NCI-H2227 (cell line): ENCODE results near the gene KCNJ13.

Experiments used
- DNase-seq: peaks from one replicate; lab custom pipeline; 2025; ENCODE audit not compliant: unreplicated experiment; lab: John Stamatoyannopoulos, UW

KCNJ13 gene

DNA sequence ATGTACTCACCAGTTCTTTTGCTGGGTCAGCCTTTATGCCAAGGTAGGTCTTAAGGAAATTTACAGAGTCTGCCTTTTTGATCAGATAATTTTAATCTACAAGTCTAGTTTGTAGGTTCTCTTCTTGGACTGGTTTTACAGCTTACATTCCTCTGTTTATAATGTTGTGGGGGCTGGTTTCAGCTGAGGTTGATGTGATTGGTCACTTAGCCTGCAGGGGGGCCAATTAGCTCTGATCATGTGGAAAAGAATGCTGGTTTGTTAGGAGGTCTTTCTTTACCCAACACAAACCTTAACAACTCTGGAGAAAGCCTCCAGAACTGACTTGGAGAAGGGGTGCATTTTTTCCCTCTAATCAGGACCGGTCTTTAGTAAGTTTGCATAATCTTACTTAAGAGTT, at the start of gene KCNJ13:
TSS of gene KCNJ13 (minus strand) at position 131 of the 400 bp plus-strand sequence. CDS start 5,203 bp downstream, outside the sequence.
- DNase-seq: peak; percentile 7

DNA sequence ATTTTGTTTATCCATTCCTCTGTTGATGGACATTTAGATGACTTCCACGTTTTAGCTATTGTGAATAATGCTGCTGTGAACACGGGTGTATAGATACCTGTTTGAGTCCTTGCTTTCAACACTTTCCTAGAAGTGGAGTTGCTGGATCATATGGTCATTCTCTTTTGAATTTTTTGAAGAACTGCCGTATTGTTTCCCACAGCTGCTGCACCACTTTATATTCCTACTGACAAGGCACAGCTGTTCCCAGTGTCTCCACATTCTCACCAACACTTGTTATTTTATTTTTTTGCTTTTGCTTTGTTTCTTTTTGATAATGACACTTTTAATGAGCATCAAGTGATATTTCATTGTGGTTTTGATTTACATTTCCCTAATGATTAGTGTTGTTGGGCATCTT, 41.4 kb upstream of the KCNJ13 start:
- no peak for DNase-seq

DNA sequence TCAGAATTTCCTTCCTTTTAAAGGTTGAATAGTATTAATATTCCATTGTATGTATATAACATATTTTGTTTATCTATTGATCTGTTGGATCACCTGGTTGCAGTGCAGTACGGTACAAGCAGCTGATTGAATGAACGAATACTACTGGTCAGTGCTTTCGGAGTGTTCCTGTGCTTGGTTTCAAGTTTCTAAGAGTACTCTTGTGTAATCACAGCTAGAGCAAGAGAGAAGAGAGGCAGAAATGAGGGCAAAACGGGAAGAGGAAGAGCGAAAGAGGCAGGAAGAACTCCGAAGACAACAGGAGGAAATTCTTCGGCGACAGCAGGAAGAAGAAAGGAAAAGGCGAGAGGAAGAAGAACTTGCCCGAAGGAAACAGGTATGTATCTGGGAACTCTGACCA, 40.3 kb upstream of the KCNJ13 start:
- DNase-seq: no peak

DNA sequence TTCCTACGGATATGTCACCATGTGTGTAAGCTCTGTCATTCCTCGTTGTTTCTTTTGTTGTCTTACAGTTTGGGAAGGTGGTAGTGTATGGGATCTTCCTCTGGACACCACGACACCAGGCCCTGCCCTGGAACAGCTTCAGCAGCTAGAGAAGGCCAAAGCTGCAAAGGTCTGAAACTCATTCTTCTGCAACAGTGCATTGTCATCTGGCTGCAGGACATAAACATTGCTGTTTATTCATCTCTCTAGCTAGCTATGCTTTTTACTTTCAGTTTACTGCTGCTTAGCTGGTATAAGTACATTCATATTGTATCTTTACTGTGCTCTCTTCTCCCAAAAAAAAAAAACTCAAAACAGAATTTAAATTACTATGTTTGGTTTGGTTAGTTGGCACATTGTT, 39.2 kb upstream of the KCNJ13 start:
- no peak for DNase-seq

DNA sequence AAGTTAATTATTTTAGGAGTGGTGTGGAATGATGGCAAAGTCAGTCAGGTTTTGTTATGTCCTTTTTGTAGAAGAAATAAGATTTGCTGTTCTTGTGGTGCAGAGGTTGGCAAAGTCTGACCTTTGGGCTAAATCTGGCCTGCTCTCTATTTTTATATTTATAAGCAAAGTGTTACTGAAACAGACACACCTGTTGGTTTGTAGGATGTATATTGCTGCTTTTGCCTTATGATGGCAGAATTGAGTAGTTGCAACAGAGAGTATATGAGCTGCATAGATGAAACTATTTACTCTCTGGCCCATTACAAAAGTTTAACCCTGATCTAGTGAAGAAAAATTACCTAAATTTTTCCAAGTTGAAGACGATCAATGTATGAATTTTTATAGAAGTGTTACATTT, 34.1 kb upstream of the KCNJ13 start:
- no peak for DNase-seq

DNA sequence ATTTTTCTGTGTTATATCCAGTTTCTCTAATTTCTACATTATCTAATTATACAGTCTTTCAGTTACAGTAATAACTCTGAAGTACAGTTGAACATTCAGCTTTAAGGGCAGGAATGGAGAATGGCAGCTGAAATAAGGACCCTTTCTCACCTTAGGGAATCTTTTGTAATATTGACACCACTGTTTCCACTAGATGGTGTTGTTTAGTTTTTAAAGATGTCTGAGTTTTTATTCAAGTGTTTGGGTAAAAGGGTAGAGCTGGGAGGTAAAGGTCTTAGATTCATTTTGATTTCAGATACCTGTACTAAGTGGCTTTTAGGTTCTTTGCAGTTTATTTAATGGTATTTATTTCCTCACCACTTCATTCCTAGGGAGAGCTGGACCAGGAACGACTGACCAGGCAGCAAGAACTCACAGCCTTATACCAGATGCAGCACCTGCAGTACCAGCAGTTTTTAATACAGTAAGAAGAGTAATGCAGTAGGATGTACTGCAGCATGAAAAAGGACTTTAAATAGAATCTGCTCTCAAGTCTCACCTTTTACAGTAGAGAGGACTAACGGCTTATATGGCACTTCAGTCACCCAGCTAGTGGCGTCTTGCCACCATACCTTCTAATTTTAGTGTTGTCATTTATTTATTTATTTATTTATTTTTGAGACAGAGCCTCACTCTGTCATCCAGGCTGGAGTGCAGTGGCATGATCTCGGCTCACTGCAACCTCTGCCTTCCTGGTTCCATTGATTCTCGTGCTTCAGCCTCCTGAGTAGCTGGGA, 33.2 kb upstream of the KCNJ13 start:
- no peak for DNase-seq

DNA sequence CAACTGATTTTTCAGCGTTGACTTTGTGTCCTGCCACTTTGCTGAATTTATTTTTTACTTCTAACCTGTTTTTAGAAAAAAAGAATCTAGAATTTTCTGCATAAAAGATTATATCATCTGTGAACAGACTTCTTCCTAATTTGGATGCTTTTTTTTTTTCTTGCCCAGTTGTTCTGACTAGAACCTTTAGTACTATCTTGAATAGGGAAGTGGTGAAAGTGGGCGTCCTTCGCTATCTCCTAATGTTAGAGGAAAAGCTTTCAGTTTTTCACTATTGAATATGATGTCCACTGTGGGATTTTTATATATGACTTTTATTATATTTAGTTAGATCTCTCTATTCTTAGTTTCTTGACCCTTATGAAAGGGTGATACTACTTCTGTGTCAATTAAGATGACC, 25.7 kb upstream of the KCNJ13 start:
- no peak for DNase-seq

DNA sequence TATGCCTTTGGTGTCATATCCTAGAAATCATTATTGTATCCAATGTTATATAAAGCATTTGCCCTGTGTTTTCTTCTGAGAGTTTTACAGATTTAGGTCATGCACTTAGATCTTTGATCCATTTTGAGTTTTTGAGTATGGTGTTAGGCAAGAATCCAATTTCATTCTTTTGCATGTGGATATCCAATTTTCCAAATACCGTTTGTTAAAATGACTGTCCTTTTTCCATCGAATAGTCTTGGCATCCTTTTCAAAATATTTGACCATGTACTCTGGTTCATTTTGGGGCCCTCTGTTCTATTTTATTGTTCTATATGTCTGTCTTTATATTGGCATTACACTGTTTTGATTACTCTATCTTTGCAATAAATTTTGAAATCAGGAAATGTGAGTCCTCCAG, 23.8 kb upstream of the KCNJ13 start:
- no peak for DNase-seq

DNA sequence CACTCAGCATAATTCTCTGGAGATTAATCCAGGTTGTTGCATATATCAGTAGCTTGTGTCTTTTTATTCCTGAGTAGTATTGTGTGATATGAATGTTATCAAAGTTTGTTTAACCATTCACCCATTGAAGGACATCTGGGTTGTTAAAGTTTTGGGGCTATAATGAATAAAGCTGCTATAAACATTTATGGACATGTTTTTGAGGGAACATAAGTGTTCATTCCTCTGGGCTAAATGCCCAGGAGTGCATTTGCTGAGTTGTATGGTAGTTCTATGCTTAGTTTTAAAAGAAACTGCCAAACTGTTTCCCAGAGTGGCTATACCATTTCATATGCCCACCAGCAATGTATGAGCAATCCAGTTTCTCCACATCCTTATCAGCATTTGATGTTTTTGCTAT, 21.8 kb upstream of the KCNJ13 start:
- DNase-seq: no peak

DNA sequence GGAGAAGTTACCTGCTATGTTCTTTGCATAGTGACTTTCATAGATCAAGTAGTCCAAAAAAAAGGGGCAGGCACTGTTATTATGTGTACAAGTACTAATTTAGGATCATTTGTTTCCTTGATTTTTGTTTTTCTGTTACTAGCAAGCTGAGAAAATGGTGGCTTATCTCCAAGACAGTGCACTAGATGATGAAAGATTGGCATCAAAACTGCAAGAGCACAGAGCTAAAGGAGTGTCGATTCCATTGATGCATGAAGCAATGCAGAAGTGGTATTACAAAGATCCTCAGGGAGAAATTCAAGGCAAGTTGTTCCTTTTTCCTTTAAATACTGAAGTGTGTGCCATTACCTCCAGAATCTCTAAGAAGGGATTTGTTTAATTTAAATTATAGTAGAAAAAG, 19.6 kb upstream of the KCNJ13 start:
- DNase-seq: no peak

DNA sequence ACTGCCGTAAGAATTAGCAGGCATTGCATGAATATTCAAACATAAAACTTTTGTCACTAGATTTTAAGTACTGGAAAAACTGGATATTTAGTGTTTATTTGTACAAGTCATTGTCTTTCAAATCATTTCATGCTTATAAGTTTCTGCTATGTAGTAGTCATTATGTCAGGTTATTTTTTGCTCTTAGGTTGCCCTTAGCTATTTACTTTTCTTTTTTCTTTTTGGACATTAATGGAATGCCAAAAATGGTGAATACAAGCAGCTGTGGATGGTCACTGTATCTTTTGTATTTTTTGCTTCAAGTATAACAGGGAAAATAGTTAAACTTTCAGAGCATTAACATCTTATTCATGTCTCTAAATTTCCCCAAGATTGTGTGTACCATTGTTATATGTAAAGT, 18.6 kb upstream of the KCNJ13 start:
- no peak for DNase-seq

DNA sequence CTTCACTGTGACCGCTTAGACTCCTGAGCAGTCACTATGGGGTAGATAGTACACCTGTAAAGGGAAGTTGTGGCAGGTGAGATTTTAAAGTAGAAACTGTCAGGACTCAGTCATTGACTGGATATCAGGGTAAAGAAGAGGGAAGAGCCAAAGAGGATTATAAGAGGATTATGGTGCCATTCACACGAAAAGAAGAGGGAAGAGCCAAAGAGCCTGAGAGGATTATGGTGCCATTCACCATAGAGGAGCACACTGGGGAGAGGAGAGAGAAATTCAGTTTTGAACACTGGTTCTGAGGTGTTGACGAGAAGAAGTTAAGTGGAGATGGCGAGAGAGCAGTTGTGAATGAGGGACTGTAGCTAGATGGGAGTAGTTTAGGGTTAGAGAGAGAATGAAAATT, 16.9 kb upstream of the KCNJ13 start:
- no peak for DNase-seq

DNA sequence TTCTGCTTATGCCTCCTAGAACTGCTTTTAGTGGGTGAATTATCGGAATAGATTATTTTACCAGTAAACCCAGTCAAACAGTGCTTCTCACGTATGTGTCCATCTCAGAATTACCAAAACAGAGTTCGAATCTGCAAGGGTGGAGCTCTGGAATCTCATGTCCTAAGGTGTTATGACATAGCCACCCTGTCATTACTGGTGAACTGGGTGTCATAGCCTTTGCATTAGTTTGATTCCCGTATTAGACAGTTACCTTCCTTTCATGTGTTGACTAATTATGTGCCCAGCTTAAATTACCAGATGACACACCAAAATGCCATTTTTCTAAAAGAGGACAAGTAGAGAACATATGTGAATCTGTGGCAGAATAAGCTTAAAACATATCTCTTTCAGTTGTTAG, 15.2 kb upstream of the KCNJ13 start:
- no peak for DNase-seq

DNA sequence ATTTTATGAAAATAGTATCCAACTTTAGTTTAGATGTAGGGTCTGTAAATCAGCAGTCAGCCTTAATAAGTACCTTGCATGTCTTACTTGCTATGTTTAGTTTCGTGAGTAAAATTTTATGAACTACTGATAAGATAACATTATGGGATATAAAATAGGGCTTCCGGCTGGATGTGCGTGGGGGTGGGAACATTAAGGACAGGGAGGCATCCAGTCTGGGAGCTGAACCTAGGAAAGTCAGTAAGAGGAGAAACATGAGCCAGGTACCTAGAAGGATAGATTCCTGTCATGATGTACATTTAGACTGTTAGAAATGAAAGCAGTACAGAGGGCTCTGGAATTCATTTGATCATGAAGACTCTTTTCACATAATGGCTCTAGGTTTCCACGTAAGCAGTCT, 12.7 kb upstream of the KCNJ13 start:
- DNase-seq: no peak

DNA sequence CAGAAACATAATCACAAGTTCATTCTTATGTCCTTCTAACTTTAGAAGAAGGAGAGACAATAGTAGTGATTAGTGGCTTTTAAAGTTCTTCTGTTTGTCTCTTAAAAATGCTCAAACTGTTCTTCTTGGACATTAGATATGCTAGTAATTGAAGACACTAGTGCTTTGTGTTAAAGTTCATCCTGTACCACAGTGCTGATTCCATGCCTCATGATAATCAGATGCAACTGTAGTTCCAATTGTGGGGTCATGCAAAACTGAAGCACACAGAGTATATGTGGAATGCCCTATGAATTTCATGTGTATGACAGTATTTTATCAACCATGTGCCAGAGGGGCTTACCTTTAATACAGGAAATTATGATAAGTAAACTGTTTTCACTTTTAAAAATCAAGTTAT, 11.4 kb upstream of the KCNJ13 start:
- no peak for DNase-seq

DNA sequence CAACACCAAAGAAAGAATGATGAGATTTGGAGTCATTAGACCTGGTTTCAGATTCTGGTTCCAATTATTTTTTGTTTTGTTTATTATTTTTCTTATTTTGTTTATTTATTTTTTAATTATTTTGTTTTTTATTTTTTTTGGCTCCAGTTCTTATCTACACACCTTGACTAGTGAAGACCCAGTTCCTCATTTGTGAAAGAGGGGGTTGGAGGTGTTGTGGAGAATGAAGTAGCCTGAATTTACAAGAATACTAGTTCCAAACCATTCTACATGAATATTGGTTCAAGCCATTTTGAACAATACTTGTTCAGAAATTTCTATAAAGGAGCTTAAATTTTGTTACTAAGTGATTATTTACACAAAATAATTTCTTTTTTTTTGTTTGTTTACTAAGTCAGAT, 6.9 kb upstream of the KCNJ13 start:
- no peak for DNase-seq

DNA sequence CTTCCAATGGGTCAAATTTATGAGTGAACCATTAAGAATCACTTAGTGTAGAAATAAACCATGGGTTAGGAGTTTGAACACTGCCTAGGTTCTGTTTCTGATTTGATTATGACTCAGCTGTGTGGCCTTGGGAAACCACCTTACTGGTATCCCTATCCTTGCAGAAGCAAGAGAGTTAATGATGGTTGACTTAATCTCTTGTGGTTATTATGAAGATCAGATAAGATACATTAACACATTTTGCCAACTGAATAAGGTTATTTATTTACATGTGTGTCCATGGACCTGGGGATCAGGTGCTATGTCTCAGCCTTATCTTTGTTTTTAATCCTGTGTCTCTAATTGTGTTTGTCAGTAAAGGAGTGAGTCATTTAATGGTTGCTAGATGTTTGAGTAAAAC, 5.4 kb upstream of the KCNJ13 start:
- DNase-seq: no peak

DNA sequence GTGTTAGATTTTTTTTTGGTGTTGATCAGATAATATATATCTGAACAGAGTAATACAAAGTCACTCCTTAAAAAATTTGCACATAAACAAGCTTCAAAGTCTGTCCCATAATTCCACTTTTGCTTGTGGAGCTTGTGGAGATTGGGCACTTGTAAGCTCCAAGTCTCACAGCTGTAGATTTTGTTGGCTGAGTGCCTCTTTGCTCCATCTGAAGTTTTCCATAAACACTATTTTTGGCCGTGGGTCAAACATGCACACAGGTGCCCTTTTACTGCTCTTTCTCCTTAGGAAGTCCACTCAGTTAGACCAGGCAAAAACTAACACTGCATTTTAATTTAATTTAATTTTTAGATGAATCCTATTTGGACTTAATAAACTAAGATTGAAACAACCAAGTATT, 3.6 kb upstream of the KCNJ13 start:
- DNase-seq: no peak

DNA sequence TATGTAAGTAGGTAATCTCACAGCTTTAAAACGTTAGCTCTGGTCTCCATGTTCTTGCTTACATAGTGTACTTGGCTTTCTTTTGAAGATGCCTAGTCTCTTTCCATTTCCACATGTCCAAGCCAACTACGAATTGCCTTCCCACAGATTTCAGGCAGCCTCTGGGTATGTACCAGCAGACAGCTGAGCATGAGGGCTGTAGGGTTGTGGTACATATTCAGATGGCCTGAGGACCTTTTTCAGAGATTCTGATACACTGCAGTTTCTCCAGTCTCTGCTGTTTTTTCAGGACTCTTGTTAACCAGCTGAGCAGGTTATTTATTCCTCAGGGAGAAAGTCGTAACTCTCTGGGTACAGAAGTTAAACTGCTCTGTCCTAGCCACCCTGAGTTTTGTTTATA, 3.1 kb upstream of the KCNJ13 start:
- DNase-seq: no peak

DNA sequence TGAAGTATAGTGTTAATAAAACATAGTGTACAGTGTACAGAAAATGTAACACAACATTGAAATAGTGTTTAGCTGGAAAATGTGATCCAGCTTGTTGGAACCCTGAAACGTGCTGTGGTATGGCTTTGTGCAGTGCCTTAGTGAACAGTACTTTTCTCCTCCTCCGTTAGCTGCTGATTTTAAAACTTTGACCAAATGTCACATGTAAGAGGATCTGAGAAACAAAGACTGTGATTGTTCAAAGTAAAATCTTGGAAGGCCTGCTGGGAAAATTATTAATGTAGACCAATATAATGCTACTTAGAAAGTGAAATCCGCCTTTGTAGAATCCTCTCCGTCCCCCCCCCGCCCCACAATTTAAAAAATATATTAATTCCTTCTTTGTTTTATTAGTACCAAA, 911 bp upstream of the KCNJ13 start:
- DNase-seq: no peak

DNA sequence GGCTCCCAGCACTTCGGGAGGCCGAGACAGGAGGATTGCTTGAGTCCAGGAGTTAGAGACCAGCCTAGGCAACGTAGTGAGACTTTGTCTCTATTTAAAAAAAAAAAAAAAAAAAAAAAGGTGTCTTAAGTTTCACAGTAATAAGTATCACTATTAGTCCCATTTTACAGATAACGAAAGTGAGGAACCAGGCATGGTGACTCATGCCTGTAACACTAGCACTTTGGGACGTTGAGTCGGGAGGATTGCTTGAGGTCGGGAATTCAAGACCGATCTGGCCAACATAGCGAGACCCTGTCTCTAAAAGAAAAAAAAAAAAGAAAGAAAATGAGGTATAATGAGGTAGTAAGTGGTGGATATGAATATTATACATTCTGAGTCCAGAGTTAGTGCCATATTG, 2.5 kb downstream of the KCNJ13 start:
- no peak for DNase-seq

DNA sequence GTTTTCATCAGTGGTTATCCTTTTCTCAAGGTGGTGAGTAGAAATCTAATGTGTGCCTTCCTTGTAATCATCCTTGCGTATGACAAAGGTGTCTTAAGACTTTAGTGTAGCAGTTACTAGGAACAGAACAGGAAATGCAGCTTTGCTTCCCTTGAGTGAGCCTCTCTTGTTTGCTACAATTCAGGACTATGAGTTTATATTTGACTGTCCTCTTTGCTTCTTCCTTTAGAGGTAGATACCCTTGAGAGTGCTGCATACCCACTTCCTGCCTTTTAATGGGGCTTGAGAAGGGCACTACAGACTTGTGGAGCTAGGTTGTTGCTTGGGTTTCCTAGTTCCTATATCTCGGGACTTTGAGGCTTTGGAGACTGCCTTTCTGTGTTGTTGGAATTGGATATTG, 3.8 kb downstream of the KCNJ13 start:
- no peak for DNase-seq

DNA sequence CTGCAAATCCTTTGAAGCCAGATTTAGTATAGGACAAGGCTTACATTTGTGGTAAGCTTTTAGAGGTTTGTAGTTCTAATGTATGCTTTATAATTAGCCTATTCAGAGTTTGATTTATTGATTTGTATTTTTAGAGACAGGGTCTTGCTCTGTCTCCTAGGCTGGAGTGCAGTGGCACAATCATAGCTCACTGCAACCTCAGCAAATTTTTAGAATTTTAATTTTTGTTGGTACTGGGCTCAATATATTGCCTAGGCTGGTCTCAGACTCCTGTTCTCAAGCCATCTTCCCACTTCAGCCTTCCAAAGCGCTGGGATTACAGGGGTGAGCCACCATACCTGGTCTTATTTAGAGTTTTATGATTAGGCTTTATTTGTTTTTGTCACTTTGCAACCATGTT, 4.5 kb downstream of the KCNJ13 start:
- DNase-seq: no peak
